HG03432 (cell line): ENCODE measurements around the gene TTC13.

Source experiments
- ATAC-seq: cut with Tn5 transposase; IDR thresholded peaks from one replicate; pipeline ENCODE4 v1.9.1; 2021; ENCODE audit warnings: mild to moderate bottlenecking, moderate library complexity; ENCODE audit not compliant: unreplicated experiment

The TTC13 gene

DNA sequence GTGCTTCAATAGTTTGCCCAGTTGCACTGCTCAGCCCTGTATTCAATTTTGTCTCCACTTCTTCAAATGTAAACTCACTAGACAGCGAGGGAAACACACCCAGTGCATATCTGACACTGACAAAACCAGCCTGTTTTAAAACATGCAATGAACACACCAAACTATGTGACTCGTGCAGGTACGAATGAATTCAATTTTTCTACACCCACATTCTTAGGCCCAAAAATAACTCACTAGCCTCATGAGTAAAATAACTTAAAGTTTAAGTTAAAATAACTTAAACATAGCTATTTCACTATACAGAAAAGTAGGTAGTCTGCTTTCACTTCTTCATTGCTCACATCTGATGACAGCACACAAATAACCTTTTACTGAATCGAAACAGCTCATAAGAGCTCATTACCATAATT is 21.1 kb downstream of the TTC13 start:
- peak; percentile 79 for ATAC-seq

DNA sequence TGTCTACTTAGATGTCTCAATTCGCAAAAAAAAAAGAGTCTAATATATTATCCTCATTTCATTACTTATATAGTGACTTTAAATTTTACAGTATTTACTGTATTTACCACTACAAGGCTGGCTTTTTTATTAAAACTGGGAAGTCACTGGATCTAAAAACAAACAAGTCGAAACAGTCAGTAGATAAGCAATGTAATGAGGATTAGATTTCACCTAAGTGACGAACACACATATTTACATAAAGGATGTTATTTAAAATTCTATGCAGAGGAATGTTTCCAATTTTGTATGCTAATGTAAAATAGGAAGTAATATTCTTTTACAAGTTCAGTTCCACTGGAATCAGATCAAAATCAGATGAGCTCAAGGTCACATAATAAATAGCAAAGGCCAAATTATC is 28.3 kb downstream of the TTC13 start:
- ATAC-seq = no peak

DNA sequence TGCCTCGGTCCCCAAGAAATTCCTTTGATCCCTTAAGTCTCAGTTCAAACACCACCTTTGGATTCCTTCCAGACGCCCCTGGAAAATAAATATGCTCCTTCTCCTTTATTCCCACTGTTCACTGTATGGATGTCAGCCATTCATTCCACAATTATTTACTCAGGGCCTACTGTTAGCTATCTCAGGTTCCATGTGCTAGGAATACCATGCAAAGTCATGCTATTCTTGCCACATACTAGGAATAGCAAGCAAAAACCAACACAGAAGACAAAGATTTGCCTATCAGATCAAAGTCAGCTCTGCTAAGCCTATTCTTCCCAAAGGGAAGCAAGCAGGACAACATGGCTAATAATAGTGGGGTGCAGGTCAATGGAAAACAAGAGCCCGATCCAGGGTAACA is 29.8 kb downstream of the TTC13 start:
- no peak for ATAC-seq

DNA sequence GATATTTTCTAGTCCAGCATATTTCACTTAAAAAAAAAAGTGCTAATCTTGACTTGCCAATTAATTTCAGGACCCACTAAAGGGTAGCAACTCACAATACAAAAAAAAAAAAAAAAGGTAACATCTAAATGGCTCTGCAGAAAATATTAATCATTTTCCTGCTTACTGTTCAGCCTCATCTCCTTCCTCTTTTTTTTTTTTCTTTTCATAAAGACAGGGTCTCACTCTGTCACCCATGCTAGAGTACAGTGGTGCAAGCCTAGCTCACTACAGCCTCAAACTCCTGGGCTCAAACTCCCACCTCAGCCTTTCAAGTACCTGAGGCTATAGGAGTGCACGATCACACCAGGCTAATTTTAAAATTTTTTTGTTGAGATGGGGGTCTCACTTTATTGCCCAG is 30.4 kb downstream of the TTC13 start:
- ATAC-seq = no peak

DNA sequence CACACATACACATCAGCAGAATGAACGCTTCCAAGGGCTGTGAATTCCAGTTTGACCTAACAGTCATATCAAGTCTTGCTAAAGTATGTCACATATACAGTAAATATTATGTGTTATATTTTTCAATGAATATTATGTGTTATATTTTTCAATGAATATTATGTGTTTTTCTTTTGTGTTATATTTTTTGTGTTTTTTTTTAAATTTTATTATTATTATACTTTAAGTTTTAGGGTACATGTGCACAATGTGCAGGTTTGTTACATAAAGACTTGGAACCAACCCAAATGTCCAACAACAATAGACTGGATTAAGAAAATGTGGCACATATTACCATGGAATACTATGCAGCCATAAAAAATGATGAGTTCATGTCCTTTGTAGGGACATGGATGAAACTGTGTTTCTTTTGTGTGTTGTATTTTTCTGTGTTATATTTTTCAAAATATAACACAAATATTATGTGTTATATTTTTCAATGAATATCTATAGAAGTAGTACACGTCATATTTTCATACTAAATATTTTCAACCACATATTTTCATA is 35.5 kb downstream of the TTC13 start:
- no peak for ATAC-seq

DNA sequence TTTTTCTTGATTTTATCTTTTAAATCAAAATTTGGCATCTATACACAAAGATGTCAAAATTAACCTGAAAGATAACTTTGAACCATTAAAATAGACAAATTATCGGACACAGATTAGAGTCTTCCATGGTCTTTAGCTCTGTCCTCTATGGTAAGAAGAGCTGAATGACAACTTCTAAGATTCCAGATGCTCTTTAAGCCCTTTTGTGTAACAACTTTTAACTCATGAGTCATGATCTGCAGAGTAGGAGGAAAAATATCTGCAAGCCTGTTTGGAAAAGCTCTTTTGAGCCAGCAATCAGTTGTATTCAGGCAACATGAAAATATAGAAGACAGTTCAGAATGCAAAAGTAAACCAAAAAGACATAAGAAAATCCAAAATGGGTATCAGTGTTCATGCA is 37.8 kb downstream of the TTC13 start:
- no peak for ATAC-seq

DNA sequence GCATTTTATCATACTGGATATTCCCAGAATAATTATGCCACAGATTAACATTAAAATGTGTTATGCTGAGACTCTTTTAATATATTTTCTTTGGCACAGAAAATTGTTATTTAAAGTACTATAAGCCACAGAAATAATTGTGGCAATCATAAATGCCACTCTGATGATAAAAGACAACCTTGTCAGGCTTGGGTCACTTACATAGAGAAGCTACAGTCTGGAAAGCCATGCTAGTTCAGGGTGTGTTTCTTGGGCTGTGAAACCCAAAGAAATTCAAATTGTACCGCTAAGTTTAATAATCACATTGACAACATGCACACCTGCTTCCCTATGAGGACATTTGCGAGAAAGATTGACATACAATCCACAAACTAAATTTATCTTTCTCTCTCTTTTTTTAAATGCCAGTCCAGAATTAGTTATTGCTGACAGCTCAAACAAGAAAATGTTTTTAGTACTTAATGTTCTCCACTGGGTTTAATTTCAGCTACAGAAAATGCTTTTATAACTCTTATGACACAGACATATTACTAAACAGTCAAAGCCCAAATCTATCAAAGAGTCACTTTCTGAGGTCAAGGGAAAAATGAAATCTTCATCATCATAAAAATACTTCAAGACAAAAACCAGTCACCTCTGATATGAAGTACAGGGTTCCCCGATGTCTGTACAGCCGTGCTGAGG is 38.7 kb downstream of the TTC13 start:
- ATAC-seq = no peak

DNA sequence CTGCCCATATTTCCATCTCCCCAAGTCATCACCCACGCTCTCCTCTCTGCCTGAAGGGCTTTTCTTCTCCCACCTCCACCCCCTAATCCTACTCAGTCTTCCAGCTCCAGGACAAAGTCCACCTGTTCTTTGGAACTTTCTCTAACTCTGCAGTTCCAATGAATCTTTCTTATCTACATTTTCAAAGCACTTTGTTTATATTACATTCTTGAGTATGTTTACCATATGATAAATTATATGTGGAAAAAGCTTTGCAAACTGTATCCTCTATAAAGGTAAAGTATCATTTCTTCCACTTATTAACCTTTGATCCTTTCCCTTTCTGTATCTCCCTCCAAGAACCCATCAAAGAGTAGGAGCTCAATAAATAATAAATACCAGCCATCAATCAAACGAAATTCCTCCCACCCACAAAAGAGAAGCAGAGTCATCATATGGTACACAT is 39.7 kb downstream of the TTC13 start:
- no peak for ATAC-seq

DNA sequence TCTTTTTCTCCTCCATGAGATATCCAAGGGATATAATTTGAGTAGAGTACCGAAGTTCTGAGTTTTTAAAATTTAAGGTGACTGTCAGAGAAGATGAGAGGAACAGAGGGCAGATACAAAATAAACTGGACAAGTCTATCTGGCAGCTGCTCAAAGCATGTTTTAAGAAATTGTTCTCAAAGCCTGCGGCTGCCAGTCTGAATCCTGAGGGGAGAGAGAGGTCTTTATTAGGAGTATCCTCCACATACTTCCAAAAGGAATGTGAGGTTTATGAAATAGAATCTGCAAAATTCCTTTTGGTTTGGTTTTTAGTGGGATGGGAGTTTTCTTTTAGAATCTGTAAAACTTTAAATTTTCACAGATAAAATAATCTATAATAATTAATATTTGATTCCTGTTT is 41.3 kb downstream of the TTC13 start:
- ATAC-seq = no peak

DNA sequence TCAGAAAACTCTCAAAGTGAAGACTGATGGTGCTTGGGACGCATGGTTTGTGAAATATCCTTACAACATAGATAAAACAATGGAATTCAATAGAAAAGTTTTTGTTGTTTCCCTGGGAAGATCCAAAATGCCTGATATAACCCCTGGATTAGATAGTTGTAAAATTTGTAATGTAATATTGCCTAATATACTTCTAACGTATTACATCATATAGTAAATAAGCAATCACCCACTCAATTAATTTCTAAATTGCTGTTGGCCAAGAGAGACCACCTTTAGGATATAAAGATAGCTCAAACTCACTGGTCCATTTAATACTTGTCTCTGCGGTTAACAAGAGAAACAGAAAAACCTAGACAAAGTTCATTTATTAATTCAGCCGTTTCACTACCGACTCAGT is 42.2 kb downstream of the TTC13 start:
- no peak for ATAC-seq

DNA sequence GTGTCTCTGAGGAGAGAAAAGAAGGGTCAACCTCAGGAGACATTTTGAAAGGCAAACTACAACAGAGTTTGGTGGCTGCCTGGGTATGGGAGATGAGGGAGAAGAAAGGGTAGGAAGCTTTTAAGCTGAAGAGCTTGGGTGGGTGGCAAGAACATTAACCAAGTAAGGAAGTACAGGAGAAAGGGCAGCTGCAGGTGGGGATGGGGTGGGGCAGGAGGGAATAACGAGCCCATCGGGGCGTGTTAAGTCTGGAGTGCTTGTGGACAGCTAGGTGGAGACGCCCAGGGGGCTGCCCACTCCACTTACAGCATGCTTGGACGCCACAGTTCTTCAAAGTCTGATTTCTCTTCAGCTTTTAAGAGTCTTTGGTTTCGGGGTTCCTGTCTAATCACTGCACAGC is 42.8 kb downstream of the TTC13 start:
- ATAC-seq = no peak

DNA sequence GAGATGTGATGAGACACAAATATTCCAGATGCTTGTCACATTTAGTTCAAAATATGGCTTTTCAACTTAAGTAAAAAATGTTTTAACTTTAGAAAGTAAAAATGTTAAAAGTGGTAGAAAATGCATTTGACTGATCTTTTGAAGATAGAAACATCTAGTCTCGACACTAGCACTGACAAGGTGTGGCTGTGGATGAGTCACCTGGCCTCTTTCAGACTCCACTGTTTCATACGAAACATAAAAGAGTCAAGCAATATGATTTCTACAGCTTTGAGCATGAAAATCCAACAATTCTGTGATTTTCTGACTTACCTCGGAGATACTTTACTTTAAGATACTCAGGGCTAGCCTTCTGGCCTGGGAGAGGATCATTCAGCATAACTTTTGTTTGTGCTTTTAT is 47.7 kb downstream of the TTC13 start:
- no peak for ATAC-seq

DNA sequence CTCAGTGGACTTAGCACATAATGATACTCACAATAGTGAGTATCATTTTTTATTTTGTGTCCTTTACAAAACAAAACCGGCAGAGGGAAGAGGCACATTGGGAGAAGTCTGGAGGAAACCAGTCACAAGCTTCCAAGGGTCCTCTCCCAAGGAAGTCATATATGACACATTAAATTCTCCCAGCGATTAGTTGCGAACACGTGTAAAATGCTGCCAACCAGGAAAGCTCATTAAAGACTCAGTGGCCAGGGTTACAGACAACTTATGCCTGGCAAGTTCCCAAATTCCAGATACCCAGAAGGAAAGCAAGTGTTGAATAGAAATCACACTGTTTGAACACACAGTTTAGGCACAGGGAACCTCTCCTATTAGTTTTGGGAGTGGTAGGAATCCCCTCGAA is 52.5 kb downstream of the TTC13 start:
- no peak for ATAC-seq

DNA sequence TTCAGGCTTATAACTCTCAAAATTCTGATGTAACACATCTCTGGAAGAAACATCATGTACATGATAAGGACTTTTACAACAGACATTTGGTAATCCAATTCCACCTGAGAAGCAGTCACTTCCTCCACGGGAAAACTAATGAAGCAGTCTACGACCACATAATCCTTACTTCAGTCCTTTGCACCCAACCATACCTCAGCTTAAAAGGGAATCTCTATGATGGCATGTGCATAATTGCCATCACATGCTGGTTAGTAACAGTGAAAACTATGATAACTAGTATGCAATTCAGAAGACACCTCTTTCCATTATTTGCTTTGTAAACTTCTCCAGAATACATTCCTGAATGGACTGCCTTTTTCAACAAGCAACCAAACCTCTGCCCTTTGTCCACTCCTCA is 53.1 kb downstream of the TTC13 start:
- ATAC-seq = no peak

DNA sequence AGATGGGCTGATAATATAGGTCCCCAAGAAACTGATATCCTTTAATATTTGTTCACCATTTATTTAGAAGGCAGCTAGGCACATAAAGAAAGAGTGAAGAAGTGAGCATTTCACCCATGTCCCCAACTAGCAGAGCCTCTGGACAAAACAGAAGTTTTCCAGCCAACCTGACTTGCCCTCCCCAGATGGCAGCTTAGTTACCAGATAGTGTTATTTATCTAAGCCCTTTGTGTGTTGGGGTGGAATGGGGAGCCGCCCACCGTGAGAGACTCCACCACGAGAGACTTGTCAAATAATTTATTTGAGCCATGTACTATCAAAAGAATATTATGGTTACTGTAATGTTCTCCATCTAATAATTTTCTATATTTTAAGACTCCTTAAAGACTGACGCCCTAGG is 55.5 kb downstream of the TTC13 start:
- ATAC-seq = no peak

DNA sequence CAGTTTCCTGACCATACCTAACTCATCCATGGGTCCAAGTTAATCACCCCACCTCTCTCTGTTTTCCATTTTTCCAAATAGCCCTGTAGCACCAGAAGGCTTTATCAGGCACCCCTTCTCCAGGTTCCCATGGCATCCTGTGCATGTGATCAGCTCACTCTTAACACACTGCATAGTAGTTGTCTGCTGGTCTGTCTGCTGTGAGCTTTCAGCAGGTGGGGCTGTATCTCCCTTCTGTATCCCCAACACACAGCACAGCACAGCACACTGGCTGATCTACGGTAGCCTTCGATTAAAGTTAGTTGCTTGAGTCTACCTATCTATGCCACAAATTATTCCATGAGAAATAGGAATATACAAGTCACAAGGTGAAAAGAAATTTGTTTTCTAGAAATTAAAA is 56.0 kb downstream of the TTC13 start:
- ATAC-seq = no peak

DNA sequence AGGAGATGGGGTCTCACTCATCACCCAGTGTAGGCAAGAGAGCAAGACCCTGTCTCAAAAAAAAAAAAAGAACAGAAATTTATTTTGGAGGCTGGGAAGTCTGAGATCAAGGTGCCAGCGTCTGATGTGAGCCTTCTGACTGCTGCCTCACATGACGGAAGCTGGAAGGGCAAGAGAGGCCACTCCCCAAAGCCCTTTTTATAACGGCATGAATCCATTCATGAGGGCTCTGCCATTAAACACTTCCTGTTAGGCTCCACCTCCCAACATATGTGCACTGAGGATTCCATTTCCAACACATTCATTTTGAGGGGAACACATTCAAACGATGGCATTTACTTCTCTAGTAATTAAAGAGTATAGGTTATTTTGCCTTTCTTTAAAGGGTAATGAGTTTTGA is 59.5 kb downstream of the TTC13 start:
- ATAC-seq = no peak

DNA sequence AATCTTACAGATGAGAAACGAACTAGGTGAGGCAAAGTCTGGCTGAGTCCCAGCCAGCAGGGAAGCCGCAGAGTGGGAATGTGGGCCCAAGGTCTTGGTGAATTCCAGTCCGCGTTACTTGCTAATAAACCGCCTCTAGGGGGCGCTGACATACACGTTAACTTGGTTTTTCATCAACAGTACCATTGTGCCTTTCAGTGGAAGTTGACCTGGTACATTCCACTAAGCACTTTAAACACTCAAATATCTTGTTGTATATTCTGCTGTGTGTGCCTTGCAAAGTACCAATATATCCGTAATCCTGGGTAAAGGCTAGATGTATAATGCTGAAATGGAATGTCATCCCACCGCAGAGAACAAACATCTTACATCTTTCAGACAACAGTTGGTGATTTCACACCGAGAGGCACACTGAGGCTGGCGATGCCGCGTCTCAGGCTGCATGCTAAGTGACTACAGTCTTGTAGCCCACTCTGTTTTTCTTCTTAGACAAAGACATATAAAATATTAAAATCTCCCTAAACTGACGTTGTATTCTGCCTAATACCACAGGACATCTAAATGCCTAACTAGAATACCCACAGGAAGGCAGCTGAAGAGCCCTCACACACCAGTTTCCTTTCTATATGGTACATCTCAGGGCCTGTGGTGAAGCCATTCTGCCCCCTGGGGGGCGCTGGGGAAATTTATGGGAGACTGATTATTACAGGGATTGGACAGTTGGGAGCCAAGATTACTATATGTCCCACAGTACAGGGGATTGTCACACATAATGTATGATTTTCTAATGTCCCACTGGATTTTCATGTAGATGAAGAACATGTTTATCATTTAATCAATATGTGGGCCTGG is 61.2 kb downstream of the TTC13 start:
- ATAC-seq = peak; percentile 64

DNA sequence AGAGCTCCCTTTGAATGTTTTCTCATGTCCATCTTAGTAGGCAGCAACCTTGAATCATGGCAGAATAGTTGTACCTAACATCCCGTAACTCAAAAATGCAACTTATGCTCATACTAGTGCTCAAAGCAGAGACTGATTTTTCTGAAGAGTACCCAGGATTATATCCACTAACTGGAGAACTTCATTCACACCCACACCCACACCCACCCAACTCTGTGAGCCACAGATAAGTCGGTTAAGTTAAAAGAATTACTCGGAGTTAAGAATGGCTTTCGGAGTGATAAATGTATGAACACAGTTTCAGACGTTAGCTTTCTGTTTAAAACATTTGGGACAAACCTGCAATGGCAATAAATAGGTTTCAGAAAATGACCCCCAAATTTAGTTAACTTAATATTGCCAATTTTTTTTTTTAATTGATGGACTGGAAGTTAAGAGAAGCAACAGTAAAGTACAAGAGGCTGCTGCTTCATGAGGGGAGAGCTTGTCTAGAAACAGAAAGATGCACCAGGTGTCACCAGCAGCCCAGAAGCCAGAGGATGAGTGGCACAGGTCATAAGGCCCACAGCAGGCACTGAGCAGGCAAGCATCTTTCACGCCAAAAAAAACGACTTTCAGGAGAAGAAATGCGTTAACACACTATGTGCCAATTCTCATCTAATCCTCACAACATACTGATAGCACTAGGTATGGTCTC is 61.9 kb downstream of the TTC13 start:
- ATAC-seq = no peak

DNA sequence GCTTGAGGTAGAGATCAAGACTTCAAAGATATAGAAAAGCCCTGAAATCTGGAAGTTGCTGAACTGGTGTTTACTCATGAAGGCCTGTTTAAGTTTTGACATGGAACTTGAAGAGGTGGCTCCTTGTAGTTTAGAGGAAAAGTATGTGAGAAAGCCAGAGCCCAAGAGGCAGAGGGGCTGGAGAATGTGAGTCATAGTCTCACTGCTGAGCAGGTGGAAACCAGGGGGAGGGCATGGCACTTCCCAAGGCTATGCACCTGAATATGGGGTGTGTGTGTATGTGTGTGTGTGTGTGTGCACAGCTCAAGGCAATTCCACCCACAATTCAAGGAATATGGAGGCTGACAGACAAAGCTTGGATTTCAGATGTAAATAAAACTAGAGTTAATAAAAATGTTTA is 63.6 kb downstream of the TTC13 start:
- ATAC-seq = no peak

DNA sequence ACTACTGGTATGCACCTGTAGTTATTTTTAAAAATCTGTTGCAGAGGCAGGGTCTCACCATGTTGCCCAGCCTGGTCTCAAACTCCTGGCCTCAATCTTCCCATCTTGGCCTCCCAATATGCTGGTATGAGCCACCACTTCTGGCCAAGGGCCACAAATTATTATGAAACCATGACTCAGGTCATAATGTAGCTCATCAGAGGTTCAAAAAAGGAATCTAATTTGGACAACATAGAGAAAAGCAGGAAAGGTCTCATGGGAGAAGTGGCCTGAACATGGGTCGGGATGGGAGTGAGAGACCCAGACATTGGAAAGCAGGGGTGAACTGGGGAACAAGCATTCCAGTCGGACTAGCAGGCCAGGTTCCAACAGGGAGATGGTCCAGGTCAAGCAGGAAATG is 65.2 kb downstream of the TTC13 start:
- ATAC-seq = no peak

DNA sequence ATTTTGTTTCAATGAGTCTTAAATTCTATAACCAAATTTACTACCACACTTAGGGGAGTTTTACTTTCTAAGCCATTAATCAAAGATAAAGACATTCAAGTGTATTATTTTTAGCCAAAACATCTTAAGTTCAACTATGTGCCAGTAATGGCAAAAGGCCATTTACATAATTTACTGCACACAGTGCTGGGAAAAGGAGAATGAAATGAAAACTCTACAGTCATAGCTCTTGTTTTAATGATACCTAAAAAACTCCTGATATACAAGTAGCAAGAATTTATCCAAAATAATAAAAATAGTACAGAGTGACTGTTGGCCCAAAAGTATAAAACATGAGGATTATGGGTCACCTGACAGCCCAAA is 67.9 kb downstream of the TTC13 start:
- no peak for ATAC-seq
